HepG2 (cell line): ENCODE measurements around the gene KXD1. TPM values are rescaled to one million over a fixed set of nuclear protein-coding genes. Genes with fewer than 3 reads are reported as not detected.
A peak's percentile ranks its signal among the peaks of the same experiment; 100 is the strongest.

Experiments used
- ATAC-seq: fragments of 200-7000 bp; cut with Tn5 transposase; 3 replicates; pipeline ENCODE4 v1.9.1; 2020; ENCODE audit warnings: mild to moderate bottlenecking, moderate library complexity
- BruUV-seq: library from RNA; stranded (reverse); fragments of 400-500 nt; replicated peaks from 2 replicates; lab custom pipeline; 2021; lab: Mats Ljungman, UMichigan
- CTCF ChIA-PET: fragments of 300-600 bp; formaldehyde crosslinking; extraction: SDS; loops from one replicate; lab custom pipeline; 2021; ENCODE audit warnings: low total read pairs, inconsistent platforms, low intra/inter-chr PET ratio; lab: Yijun Ruan, JAX
- POLR2A ChIA-PET: fragments of 350-600 bp; sonication (Branson Sonifier 250); formaldehyde crosslinking; loops from one replicate; lab custom pipeline; 2020; ENCODE audit warnings: antibody characterized with exemption, inconsistent platforms; lab: Yijun Ruan, JAX
- DNase-seq: peaks from one replicate; pipeline ENCODE4 v3.0.0-alpha.2; 2015; ENCODE audit warnings: low spot score
- FAIRE-seq: peaks from 3 replicates; lab custom pipeline; 2011; peaks lifted over from hg19 to GRCh38; lab: Jason Lieb, UNC
- H2AFZ ChIP-seq: one replicate; pipeline ENCODE4 v1.6.1; 2011; ENCODE audit warnings: low read length, inconsistent platforms
- H3K27ac ChIP-seq: fragments of 300-600 bp; 3 replicates; pipeline ENCODE4 v1.8.0; 2011; ENCODE audit warnings: mixed run types, mild to moderate bottlenecking, mixed read lengths, low read length, inconsistent platforms; ENCODE audit not compliant: insufficient read depth; ENCODE audit errors: extremely low read length
- H3K27me3 ChIP-seq, 2 experiments: fragments of 200-600 bp in 1 of 2; 2 replicates in 1 of 2; 3 replicates in 1 of 2; pipeline versions ENCODE4 v1.6.0 to v1.8.0; 2011; ENCODE audit warnings: low read length in 2 of 2, mild to moderate bottlenecking in 2 of 2, moderate library complexity in 2 of 2, inconsistent platforms in 1 of 2; ENCODE audit not compliant: insufficient read depth in 2 of 2, control insufficient read depth in 1 of 2
- H3K36me3 ChIP-seq, 2 experiments: fragments of 200-600 bp in 1 of 2; replicated peaks in 1 of 2; 2 replicates in 1 of 2; 3 replicates in 1 of 2; pipeline versions ENCODE4 v1.5.1 to v1.8.0; 2011; ENCODE audit warnings: low read length in 2 of 2, inconsistent platforms in 1 of 2; ENCODE audit not compliant: insufficient read depth in 2 of 2, control insufficient read depth in 1 of 2
- H3K4me1 ChIP-seq: 2 replicates; pipeline ENCODE4 v1.5.1; 2012; ENCODE audit warnings: low read length, inconsistent platforms; ENCODE audit not compliant: insufficient read depth
- H3K4me2 ChIP-seq: 2 replicates; pipeline ENCODE4 v1.6.0; 2011; ENCODE audit warnings: low read depth, low read length, inconsistent platforms
- H3K4me3 ChIP-seq, 3 experiments: fragments of 200-600 bp in 1 of 3; sonication (generic), shearing (Covaris generic) in 1 of 3; replicated peaks in 1 of 3; 2 replicates each; pipeline ENCODE4 v1.5.1; 2011 to 2016; ENCODE audit warnings: low read length in 3 of 3, inconsistent platforms in 2 of 3, low read depth in 2 of 3, mild to moderate bottlenecking in 2 of 3, control low read depth in 1 of 3, mixed read lengths in 1 of 3; ENCODE audit not compliant: insufficient read depth in 1 of 3
- H3K79me2 ChIP-seq: one replicate; pipeline ENCODE4 v1.6.1; 2011; ENCODE audit warnings: low read length, inconsistent platforms; ENCODE audit not compliant: insufficient read depth
- H3K9ac ChIP-seq: 2 replicates; pipeline ENCODE4 v1.6.0; 2011; ENCODE audit warnings: mild to moderate bottlenecking, low read depth, low read length, inconsistent platforms; ENCODE audit not compliant: insufficient read depth
- H3K9me3 ChIP-seq: 2 replicates; pipeline ENCODE4 v1.5.1; 2012; ENCODE audit warnings: mild to moderate bottlenecking, low read length
- H4K20me1 ChIP-seq: 2 replicates; pipeline ENCODE4 v1.6.0; 2011; ENCODE audit warnings: inconsistent platforms, mild to moderate bottlenecking, low read length, moderate library complexity; ENCODE audit not compliant: insufficient read depth
- AGO2 ChIP-seq: fragments of 200-400 bp; formaldehyde crosslinking; optimal IDR thresholded peaks from 2 replicates; pipeline ENCODE3; 2017; ENCODE audit warnings: mild to moderate bottlenecking, low read depth, low read length, moderate library complexity
- BCL3 ChIP-seq: sonication (generic); formaldehyde crosslinking; IDR thresholded peaks from 2 replicates; pipeline ENCODE4 v1.5.1; 2020; ENCODE audit warnings: mild to moderate bottlenecking, missing genetic modification reagents, moderate library complexity
- CENPT ChIP-seq: sonication (generic); formaldehyde crosslinking; IDR thresholded peaks from 2 replicates; pipeline ENCODE4 v1.8.0; 2022; ENCODE audit warnings: low read depth, mild to moderate bottlenecking, moderate library complexity, missing genetic modification reagents
- KDM2A ChIP-seq: sonication (generic); formaldehyde crosslinking; IDR thresholded peaks from 2 replicates; pipeline ENCODE4 v1.4.0; 2020; ENCODE audit warnings: low read depth, missing genetic modification reagents, borderline replicate concordance
- MXD1 ChIP-seq: sonication (generic); formaldehyde crosslinking; IDR thresholded peaks from 2 replicates; pipeline ENCODE4 v1.4.0; 2020; ENCODE audit warnings: mild to moderate bottlenecking, missing genetic modification reagents
- NFAT5 ChIP-seq: sonication (generic); formaldehyde crosslinking; IDR thresholded peaks from 2 replicates; pipeline ENCODE4 v1.4.0; 2020; ENCODE audit warnings: missing genetic modification reagents
- RBFOX2 ChIP-seq: fragments of 200-400 bp; formaldehyde crosslinking; IDR thresholded peaks from 2 replicates; pipeline ENCODE4 v1.6.1; 2017; ENCODE audit warnings: low read depth, mild to moderate bottlenecking, low read length
- ZNF121 ChIP-seq: sonication (generic); formaldehyde crosslinking; IDR thresholded peaks from 2 replicates; pipeline ENCODE4 v1.5.0; 2020; ENCODE audit warnings: mild to moderate bottlenecking, missing genetic modification reagents
- ZNF496 ChIP-seq: sonication (generic); formaldehyde crosslinking; IDR thresholded peaks from 2 replicates; pipeline ENCODE4 v1.8.1; 2023; ENCODE audit warnings: mild to moderate bottlenecking, moderate library complexity, missing genetic modification reagents; ENCODE audit not compliant: insufficient replicate concordance
- ZSCAN12 ChIP-seq: sonication (generic); formaldehyde crosslinking; IDR thresholded peaks from 2 replicates; pipeline ENCODE4 v1.9.0; 2021; ENCODE audit warnings: mild to moderate bottlenecking, missing genetic modification reagents
- WGBS: methylation state at CpG from one replicate; pipeline ENCODE4 v1.1.6; 2017; ENCODE audit warnings: low lambda C conversion rate; 5-methylcytosine and 5-hydroxymethylcytosine counted together
- in situ Hi-C: cut with HindIII; loops from 2 replicates; pipeline ENCODE4 v1.10.0; 2017; ENCODE audit warnings: low pct_unique_long_range_greater_than_20kb; ENCODE audit not compliant: extremely low pct_ligation_motif_present
- intact Hi-C: fragments of 100-400 bp; cut with micrococcal nuclease; formaldehyde crosslinking; loops from one replicate; pipeline ENCODE4 v1.10.0; 2022; ENCODE audit not compliant: unreplicated experiment
- polyA plus RNA-seq, 8 experiments: library from polyadenylated mRNA; depleted of rRNA in 3 of 8; stranded (reverse) in 7 of 8; unstranded in 1 of 8; fragments of >200 nt; fragmentation: Illumina TruSeq in 4 of 8; extraction: Trizol in 4 of 8; gene quantifications; 2 replicates each; pipeline versions ENCODE4 v1.2.1 to v1.2.3, GENCODE V29; 2011 to 2016; ENCODE audit warnings: low read depth in 4 of 8, missing spikeins in 1 of 8, mixed read lengths in 1 of 8; ENCODE audit not compliant: insufficient read depth in 1 of 8
- total RNA-seq, 5 experiments: library from RNA; depleted of rRNA; stranded (reverse); fragments of >200 nt; fragmentation: Illumina TruSeq; extraction: Trizol; gene quantifications; 2 replicates each; pipeline ENCODE4 v1.2.3, GENCODE V29; 2016; ENCODE audit warnings: low read depth in 1 of 5

KXD1 gene
- total and polyA plus RNA-seq, 2 of the 13 experiments (the other 11 are each of a cell fraction or from before 2014, with no cell fraction given): 44.6 to 143 TPM

DNA sequence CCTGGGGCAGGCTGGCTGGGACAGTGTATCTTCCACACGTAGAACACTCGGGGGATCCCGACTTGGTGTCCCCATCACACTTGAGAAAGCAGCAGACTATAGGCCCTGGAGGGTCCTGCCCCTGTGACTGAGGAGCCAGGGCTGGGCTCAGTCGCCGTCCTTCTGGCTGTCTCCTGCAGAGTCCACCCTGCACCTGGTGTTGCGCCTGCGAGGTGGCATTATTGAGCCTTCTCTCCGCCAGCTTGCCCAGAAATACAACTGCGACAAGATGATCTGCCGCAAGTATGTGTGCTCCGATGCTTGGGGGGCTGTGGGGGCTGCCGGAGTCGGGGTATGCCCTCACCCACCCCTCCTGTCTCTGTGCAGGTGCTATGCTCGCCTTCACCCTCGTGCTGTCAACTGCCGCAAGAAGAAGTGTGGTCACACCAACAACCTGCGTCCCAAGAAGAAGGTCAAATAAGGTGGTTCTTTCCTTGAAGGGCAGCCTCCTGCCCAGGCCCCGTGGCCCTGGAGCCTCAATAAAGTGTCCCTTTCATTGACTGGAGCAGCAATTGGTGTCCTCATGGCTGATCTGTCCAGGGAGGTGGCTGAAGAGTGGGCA lies 17.1 kb downstream of the KXD1 start:
- Histone ChIP-seq H3K4me2 (no peak overlapping the region), H3K79me2 (peaks cover 21% of the 10 kb centered on the region), H3K4me1 (peaks cover 20% of the 10 kb centered on the region), H3K9me3 (no peaks in the 10 kb centered on the region), H3K4me3 (no peak overlapping the region), H3K36me3 (peaks cover 16 to 23% of the 10 kb centered on the region in 2 experiments; a peak in 4 of 5 replicates), H2AFZ (no peak overlapping the region), H4K20me1 (peaks cover 10% of the 10 kb centered on the region), H3K27me3 (no peaks in the 10 kb centered on the region; a peak in 1 of 5 replicates), H3K9ac (no peak overlapping the region), H3K27ac (no peak overlapping the region)
- ATAC-seq (no peak), FAIRE-seq (no peak), DNase-seq (no peak)
- ChIA-PET CTCF (no interaction called here), POLR2A (no interaction called here)
- BruUV-seq: no TSS peak
- TF ChIP-seq BCL3 (CRISPR knock-in tag) (no peak), AGO2 (peak; percentile 66), RBFOX2 (0 out of 2 replicates have a peak, but pooled peaks have one; percentile 35), KDM2A (CRISPR knock-in tag) (no peak), CENPT (CRISPR knock-in tag) (no peak)
- in situ Hi-C loops: no loop called here
- WGBS: 97% methylated on average over 10 of the region's 18 CpGs
- intact Hi-C loops: loop anchor here (5.0 kb wide), 1 partner anchor 97 kb away; no protein-coding TSS in a partner anchor

- no peak for DNase-seq
- TF ChIP-seq ZNF496 (CRISPR knock-in tag): no peak
- TF ChIP-seq NFAT5 (CRISPR knock-in tag): no peak
- TF ChIP-seq MXD1 (CRISPR knock-in tag): no peak
- TF ChIP-seq ZSCAN12 (CRISPR knock-in tag): no peak
- TF ChIP-seq ZNF121 (CRISPR knock-in tag): peak; percentile 82
- peaks cover 10% of the 10 kb centered on the region for H4K20me1 ChIP-seq
- H3K79me2 ChIP-seq: peaks cover 21% of the 10 kb centered on the region
- H3K4me2 ChIP-seq: no peak overlapping the region
- H3K27ac ChIP-seq: no peak overlapping the region
- no peak overlapping the region for H2AFZ ChIP-seq
- ChIA-PET POLR2A (interaction anchor here (0.7 to 2.1 kb wide), 2 partner anchors 12 to 45 kb away, joined by 3 to 7 read pairs; partner anchors contain the start of gene REX1BD), CTCF (no interaction called here)
- H3K9me3 ChIP-seq: no peaks in the 10 kb centered on the region
- ATAC-seq: no peak
- intact Hi-C loops: no loop called here
- no peaks in the 10 kb centered on the region; a peak in 1 of 5 replicates for H3K27me3 ChIP-seq
- H3K9ac ChIP-seq: no peak overlapping the region
- in situ Hi-C loops: no loop called here
- 96% methylated on average over 8 of the region's 8 CpGs for WGBS
- peaks cover 15% of the 10 kb centered on the region for H3K4me1 ChIP-seq
- BruUV-seq: no TSS peak
- FAIRE-seq: no peak
- H3K4me3 ChIP-seq: no peak overlapping the region
- peaks cover 16 to 23% of the 10 kb centered on the region in 2 experiments; a peak in 4 of 5 replicates for H3K36me3 ChIP-seq
Observed at GRCh38 chr19:18576383-18576782, 18.7 kb downstream of the KXD1 start.
